SU-DHL-6 (cell line): ENCODE measurements around the gene COQ2.
"Not testable (repeated sequence)": the region's sequence is repeated elsewhere in the genome, so short reads cannot be mapped to it uniquely, and the experiment has no call there.

Experiments
- H2AFZ ChIP-seq: fragments of 200-600 bp; sonication (generic); 2 replicates; pipeline ENCODE4 v1.6.1; 2014; ENCODE audit warnings: low read depth, mild to moderate bottlenecking, moderate library complexity, mixed read lengths, antibody characterized with exemption, low read length; ENCODE audit not compliant: severe bottlenecking
- H3F3A ChIP-seq: fragments of 200-600 bp; shearing (Covaris generic); 2 replicates; pipeline ENCODE4 v1.6.0; 2016; ENCODE audit warnings: antibody characterized with exemption, mild to moderate bottlenecking; ENCODE audit not compliant: insufficient read depth
- H3K27ac ChIP-seq: fragments of 200-600 bp; sonication (generic); 2 replicates; pipeline ENCODE4 v1.5.1; 2016; ENCODE audit warnings: low read depth, mild to moderate bottlenecking, low read length, moderate library complexity, mixed read lengths
- H3K27me3 ChIP-seq: fragments of 200-600 bp; sonication (generic), shearing (Covaris generic); 2 replicates; pipeline ENCODE4 v1.6.0; 2014; ENCODE audit warnings: mild to moderate bottlenecking, low read length
- H3K36me3 ChIP-seq: fragments of 200-600 bp; sonication (generic); 2 replicates; pipeline ENCODE4 v1.6.1; 2014; ENCODE audit warnings: mild to moderate bottlenecking, low read length, mixed read lengths
- H3K4me2 ChIP-seq: fragments of 300-600, 200-600 bp; shearing (Covaris generic), sonication (generic); 2 replicates; pipeline ENCODE4 v1.6.0; 2014; ENCODE audit warnings: low read length, low read depth, mild to moderate bottlenecking; ENCODE audit not compliant: poor library complexity, severe bottlenecking
- H3K4me3 ChIP-seq: fragments of 200-600 bp; sonication (generic); 2 replicates; pipeline ENCODE4 v1.5.1; 2014; ENCODE audit warnings: antibody characterized with exemption, low read length, mild to moderate bottlenecking, mixed read lengths; ENCODE audit not compliant: insufficient read depth, poor library complexity, severe bottlenecking
- H3K79me2 ChIP-seq: fragments of 200-600 bp; sonication (generic); 2 replicates; pipeline ENCODE4 v1.6.1; 2014; ENCODE audit warnings: mild to moderate bottlenecking, low read length, moderate library complexity; ENCODE audit not compliant: insufficient read depth
- H3K9ac ChIP-seq: fragments of 200-600 bp; sonication (generic); 2 replicates; pipeline ENCODE4 v1.7.0; 2014; ENCODE audit warnings: mild to moderate bottlenecking, low read length
- H3K9me2 ChIP-seq: fragments of 200-600 bp; sonication (generic); replicated peaks from 2 replicates; pipeline ENCODE4 v1.6.1; 2014; ENCODE audit warnings: low read length; ENCODE audit not compliant: insufficient read depth
- H3K9me3 ChIP-seq: fragments of 200-600 bp; sonication (generic); 2 replicates; pipeline ENCODE4 v1.6.1; 2014; ENCODE audit warnings: low read length, mixed read lengths; ENCODE audit not compliant: insufficient read depth
- H4K20me1 ChIP-seq: fragments of 200-600 bp; sonication (generic); 2 replicates; pipeline ENCODE4 v1.6.1; 2014; ENCODE audit warnings: low read depth, mild to moderate bottlenecking, antibody characterized with exemption, low read length, moderate library complexity, mixed read lengths
- CTCF ChIP-seq: fragments of 200-600 bp; sonication (generic); IDR thresholded peaks from one replicate; pipeline ENCODE4 v1.5.1; 2017; ENCODE audit warnings: antibody characterized with exemption, mild to moderate bottlenecking, low read length, moderate library complexity; ENCODE audit not compliant: insufficient read depth, poor library complexity, severe bottlenecking
- EZH2phosphoT487 ChIP-seq: fragments of 200-600 bp; sonication (generic), shearing (Covaris generic); conservative IDR thresholded peaks from 2 replicates; pipeline ENCODE4 v1.6.1; 2018; ENCODE audit warnings: mild to moderate bottlenecking, antibody characterized with exemption, low read length, moderate library complexity, mixed read lengths

The COQ2 gene

GRCh38 chr4:83293305-83294046 lies 8.9 kb upstream of the COQ2 start:
- Histone ChIP-seq H3K4me3 (no peak overlapping the region), H3K27me3 (no peaks in the 10 kb centered on the region), H3F3A (no peaks in the 10 kb centered on the region), H3K4me2 (no peak overlapping the region), H4K20me1 (no peaks in the 10 kb centered on the region), H3K36me3 (no peaks in the 10 kb centered on the region), H3K9me3 (no peaks in the 10 kb centered on the region), H2AFZ (no peak overlapping the region), H3K79me2 (no peaks in the 10 kb centered on the region), H3K9ac (no peak overlapping the region), H3K9me2 (no peaks in the 10 kb centered on the region), H3K27ac (no peak overlapping the region)
- no peak for TF ChIP-seq EZH2phosphoT487
- no peak for TF ChIP-seq CTCF

- H3K27me3 ChIP-seq, H3K27ac ChIP-seq, H3K9me2 ChIP-seq, H3F3A ChIP-seq, H3K4me2 ChIP-seq, H3K9me3 ChIP-seq, H3K4me3 ChIP-seq, H3K36me3 ChIP-seq, H4K20me1 ChIP-seq, H2AFZ ChIP-seq, H3K79me2 ChIP-seq, H3K9ac ChIP-seq: not testable (repeated sequence)
Measured at GRCh38 chr4:83290059-83290774, 5.6 kb upstream of the COQ2 start.

GRCh38 chr4:83288381-83288780 lies 3.8 kb upstream of the COQ2 start:
- H3K4me3 ChIP-seq, H3K9me2 ChIP-seq: not testable (repeated sequence)

GRCh38 chr4:83285055-83285407 lies 433 bp upstream of the COQ2 start:
- H3K27ac ChIP-seq = peak overlapping the region; percentile 71
- no peaks in the 10 kb centered on the region for H3F3A ChIP-seq
- TF ChIP-seq EZH2phosphoT487 (no peak), CTCF (no peak)
- H4K20me1 ChIP-seq = no peaks in the 10 kb centered on the region
- no peaks in the 10 kb centered on the region for H3K9me3 ChIP-seq
- H3K4me3 ChIP-seq = peak overlapping the region; percentile 75
- H2AFZ ChIP-seq = peak overlapping the region; percentile 96
- H3K9me2 ChIP-seq = no peaks in the 10 kb centered on the region
- H3K9ac ChIP-seq = peak overlapping the region; percentile 79
- H3K4me2 ChIP-seq = peak overlapping the region; percentile 95
- H3K27me3 ChIP-seq = no peaks in the 10 kb centered on the region
- H3K79me2 ChIP-seq = peaks cover 18% of the 10 kb centered on the region; the same call in 1 of the 2 replicates
- no peaks in the 10 kb centered on the region for H3K36me3 ChIP-seq

More at GRCh38 chr4:83288381-83288780, 3.8 kb upstream of the COQ2 start:
- H3K79me2 ChIP-seq, H3K36me3 ChIP-seq, H3K9ac ChIP-seq, H2AFZ ChIP-seq, H3K9me3 ChIP-seq, H3K27me3 ChIP-seq, H4K20me1 ChIP-seq, H3K27ac ChIP-seq, H3F3A ChIP-seq, H3K4me2 ChIP-seq: not testable (repeated sequence)
